H9 (cell line): Measurements from ENCODE around the gene NHLRC1. TPM values are rescaled to one million over a fixed set of nuclear protein-coding genes. Genes with fewer than 3 reads are reported as not detected.

Source experiments
- DNase-seq: peaks from one replicate; pipeline ENCODE4 v3.0.0-alpha.2; 2017
- H2AFZ ChIP-seq: one replicate; pipeline ENCODE4 v1.6.1; 2013; ENCODE audit warnings: mild to moderate bottlenecking, low read length, control low read depth, moderate library complexity
- H2AK5ac ChIP-seq: 2 replicates; pipeline ENCODE4 v1.6.1; 2013; ENCODE audit warnings: low read length, control low read depth, mixed read lengths; ENCODE audit not compliant: insufficient read length
- H2BK120ac ChIP-seq: one replicate; pipeline ENCODE4 v1.6.1; 2013; ENCODE audit warnings: low read depth, mild to moderate bottlenecking, low read length, control low read depth, inconsistent platforms; ENCODE audit not compliant: poor library complexity, severe bottlenecking
- H2BK12ac ChIP-seq: 2 replicates; pipeline ENCODE4 v1.6.1; 2013; ENCODE audit warnings: low read length, control low read depth, mixed read lengths, low read depth; ENCODE audit not compliant: insufficient read length
- H2BK15ac ChIP-seq: 2 replicates; pipeline ENCODE4 v1.6.1; 2013; ENCODE audit warnings: low read depth, low read length, control low read depth
- H2BK20ac ChIP-seq: one replicate; pipeline ENCODE4 v1.6.1; 2013; ENCODE audit warnings: low read depth, mild to moderate bottlenecking, low read length, control low read depth, inconsistent platforms; ENCODE audit not compliant: poor library complexity, severe bottlenecking
- H2BK5ac ChIP-seq: 2 replicates; pipeline ENCODE4 v1.6.1; 2013; ENCODE audit warnings: low read length, control low read depth, mixed read lengths; ENCODE audit not compliant: insufficient read length
- H3K14ac ChIP-seq: 2 replicates; pipeline ENCODE4 v1.6.1; 2013; ENCODE audit warnings: low read length, control low read depth; ENCODE audit not compliant: insufficient read depth
- H3K18ac ChIP-seq: 2 replicates; pipeline ENCODE4 v1.6.1; 2013; ENCODE audit warnings: low read depth, mild to moderate bottlenecking, mixed read lengths, low read length, control low read depth; ENCODE audit not compliant: insufficient read length
- H3K23ac ChIP-seq: 2 replicates; pipeline ENCODE4 v1.6.1; 2013; ENCODE audit warnings: low read length, control low read depth, mixed read lengths, low read depth; ENCODE audit not compliant: insufficient read length
- H3K23me2 ChIP-seq: 2 replicates; pipeline ENCODE4 v1.6.1; 2013; ENCODE audit warnings: low read depth, mild to moderate bottlenecking, mixed read lengths, low read length, control low read depth; ENCODE audit not compliant: insufficient read length, poor library complexity, severe bottlenecking
- H3K27ac ChIP-seq: 2 replicates; pipeline ENCODE4 v1.5.1; 2013; ENCODE audit warnings: low read length, control low read depth, mixed read lengths, low read depth; ENCODE audit not compliant: insufficient read length
- H3K27me3 ChIP-seq: 2 replicates; pipeline ENCODE4 v1.6.1; 2013; ENCODE audit warnings: low read length, control low read depth, inconsistent platforms; ENCODE audit not compliant: insufficient read depth
- H3K4ac ChIP-seq: 2 replicates; pipeline ENCODE4 v1.6.1; 2013; ENCODE audit warnings: low read depth, mild to moderate bottlenecking, control low read depth, inconsistent platforms, low read length, moderate library complexity
- H3K4me1 ChIP-seq: 2 replicates; pipeline ENCODE4 v1.6.1; 2013; ENCODE audit warnings: low read length, control low read depth, inconsistent platforms; ENCODE audit not compliant: insufficient read depth
- H3K4me2 ChIP-seq: 2 replicates; pipeline ENCODE4 v1.6.1; 2013; ENCODE audit warnings: low read length, control low read depth, mixed read lengths; ENCODE audit not compliant: insufficient read length, insufficient read depth
- H3K56ac ChIP-seq: 2 replicates; pipeline ENCODE4 v1.6.1; 2013; ENCODE audit warnings: low read depth, mild to moderate bottlenecking, mixed read lengths, low read length, control low read depth; ENCODE audit not compliant: insufficient read length
- H3K79me1 ChIP-seq: 2 replicates; pipeline ENCODE4 v1.6.1; 2013; ENCODE audit warnings: low read depth, mild to moderate bottlenecking, moderate library complexity, low read length, control low read depth, inconsistent platforms; ENCODE audit not compliant: insufficient read depth, poor library complexity, severe bottlenecking
- H3K79me2 ChIP-seq: 2 replicates; pipeline ENCODE4 v1.6.1; 2013; ENCODE audit warnings: low read length, control low read depth, inconsistent platforms; ENCODE audit not compliant: insufficient read depth
- H3K9ac ChIP-seq: 2 replicates; pipeline ENCODE4 v1.6.1; 2013; ENCODE audit warnings: low read length, control low read depth, mixed read lengths; ENCODE audit not compliant: insufficient read length; ENCODE audit errors: extremely low read depth
- H3K9me3 ChIP-seq: one replicate; pipeline ENCODE4 v1.6.1; 2013; ENCODE audit warnings: low read depth, low read length, inconsistent platforms; ENCODE audit not compliant: control insufficient read depth
- H3T11ph ChIP-seq: one replicate; pipeline ENCODE4 v1.6.1; 2013; ENCODE audit warnings: mild to moderate bottlenecking, low read length, control low read depth, inconsistent platforms
- H4K20me1 ChIP-seq: one replicate; pipeline ENCODE4 v1.6.1; 2013; ENCODE audit not compliant: control insufficient read depth, insufficient read length, insufficient read depth
- H4K5ac ChIP-seq: 2 replicates; pipeline ENCODE4 v1.6.1; 2013; ENCODE audit warnings: low read depth, mild to moderate bottlenecking, mixed read lengths, low read length, control low read depth; ENCODE audit not compliant: insufficient read length
- H4K8ac ChIP-seq: replicated peaks from 2 replicates; pipeline ENCODE4 v1.6.1; 2013; ENCODE audit warnings: low read length, control low read depth, mixed read lengths, low read depth; ENCODE audit not compliant: insufficient read length
- H4K91ac ChIP-seq: 2 replicates; pipeline ENCODE4 v1.6.1; 2013; ENCODE audit warnings: low read depth, mild to moderate bottlenecking, moderate library complexity, mixed read lengths, low read length, control low read depth; ENCODE audit not compliant: insufficient read length
- H3K27ac Mint-ChIP-seq, 3 experiments: 2 replicates in 2 of 3; 3 replicates in 1 of 3; pipeline ENCODE4 v1.8.0; 2020 to 2021; ENCODE audit warnings: mixed read lengths in 3 of 3, mild to moderate bottlenecking in 1 of 3, moderate library complexity in 1 of 3
- H3K27me3 Mint-ChIP-seq: 2 replicates; pipeline ENCODE4 v1.8.0; 2021; ENCODE audit warnings: low read depth, mild to moderate bottlenecking, moderate library complexity, mixed read lengths
- H3K36me3 Mint-ChIP-seq, 3 experiments: 2 replicates in 2 of 3; 3 replicates in 1 of 3; pipeline ENCODE4 v1.8.0; 2020 to 2021; ENCODE audit warnings: low read depth in 3 of 3, mixed read lengths in 3 of 3; ENCODE audit not compliant: insufficient read depth in 1 of 3
- H3K4me1 Mint-ChIP-seq, 2 experiments: 2 replicates each; pipeline ENCODE4 v1.8.0; 2020; ENCODE audit warnings: mixed read lengths in 2 of 2
- H3K4me3 Mint-ChIP-seq, 2 experiments: 2 replicates in 1 of 2; 3 replicates in 1 of 2; pipeline ENCODE4 v1.8.0; 2020 to 2021; ENCODE audit warnings: mild to moderate bottlenecking in 2 of 2, mixed read lengths in 2 of 2, moderate library complexity in 1 of 2
- H3K9me3 Mint-ChIP-seq, 2 experiments: 2 replicates in 1 of 2; 3 replicates in 1 of 2; pipeline ENCODE4 v1.8.0; 2020; ENCODE audit warnings: mild to moderate bottlenecking in 2 of 2, mixed read lengths in 2 of 2, moderate library complexity in 1 of 2
- WGBS: extraction: QIAGEN DNeasy Blood & Tissue Kit; methylation state at CpG from one replicate; pipeline ENCODE4 v1.1.7; 2013; ENCODE audit warnings: missing lambda C conversion rate, low lambda C conversion rate, mixed read lengths; ENCODE audit not compliant: insufficient read length; ENCODE audit errors: extremely low coverage; 5-methylcytosine and 5-hydroxymethylcytosine counted together
- total RNA-seq: library from RNA; stranded (reverse); gene quantifications from 2 replicates; pipeline ENCODE4 v1.2.1, GENCODE V29; 2021
- TF ChIP-seq, protein P1 (sequence below): fragments of 200-600 bp; sonication (generic); conservative IDR thresholded peaks from 3 replicates; pipeline ENCODE4 v1.8.0; 2021; ENCODE audit warnings: antibody characterized with exemption, mild to moderate bottlenecking

The NHLRC1 gene
- total RNA-seq, 1 experiment from 2014 or later = 1.5 TPM

DNA sequence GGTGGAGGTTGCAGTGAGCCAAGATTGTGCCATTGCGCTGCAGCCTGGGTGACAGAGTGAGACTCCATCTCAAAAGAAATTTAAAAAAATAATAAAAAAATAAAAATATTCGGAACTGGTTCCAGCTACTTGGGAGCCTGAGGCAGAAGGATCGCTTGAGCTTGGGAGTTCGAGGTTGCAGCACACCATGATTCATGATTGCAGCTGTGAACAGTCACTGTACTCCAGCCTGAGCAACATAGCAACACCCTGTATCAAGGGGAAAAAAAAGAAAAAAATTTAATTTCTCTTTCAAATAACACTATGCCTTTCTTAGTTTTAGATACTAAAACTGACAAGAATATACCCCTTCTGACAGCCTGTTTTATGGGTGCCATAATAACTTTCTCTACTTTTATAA is 43.3 kb upstream of the NHLRC1 start:
- no CpG with 5 or more reads among the region's 4 CpGs for WGBS
- H3K27ac Mint-ChIP-seq = no peak overlapping the region
- no peak overlapping the region for H2AK5ac ChIP-seq
- H4K5ac ChIP-seq = no peak overlapping the region
- H3K27me3 ChIP-seq = no peaks in the 10 kb centered on the region
- no peak overlapping the region for H3K4me3 Mint-ChIP-seq
- no peak overlapping the region for H2AFZ ChIP-seq
- no peak overlapping the region for H3K4ac ChIP-seq
- peaks cover 9 to 11% of the 10 kb centered on the region in 2 experiments for H3K9me3 Mint-ChIP-seq
- H3K14ac ChIP-seq = no peak overlapping the region
- no peak for DNase-seq
- H2BK120ac ChIP-seq = no peak overlapping the region
- no peaks in the 10 kb centered on the region for H4K20me1 ChIP-seq
- no peak overlapping the region for H3K18ac ChIP-seq
- peaks cover 28 to 56% (median 47%) of the 10 kb centered on the region in 3 experiments for H3K36me3 Mint-ChIP-seq
- no peak overlapping the region for H3T11ph ChIP-seq
- H4K8ac ChIP-seq = no peak overlapping the region
- H3K27ac ChIP-seq = no peak overlapping the region
- H3K4me1 ChIP-seq = no peaks in the 10 kb centered on the region
- no peak overlapping the region for H2BK5ac ChIP-seq
- no peaks in the 10 kb centered on the region for H3K79me2 ChIP-seq
- H3K4me2 ChIP-seq = no peak overlapping the region
- no peak overlapping the region for H2BK20ac ChIP-seq
- H3K79me1 ChIP-seq = no peaks in the 10 kb centered on the region
- TF ChIP-seq, protein P1, sequence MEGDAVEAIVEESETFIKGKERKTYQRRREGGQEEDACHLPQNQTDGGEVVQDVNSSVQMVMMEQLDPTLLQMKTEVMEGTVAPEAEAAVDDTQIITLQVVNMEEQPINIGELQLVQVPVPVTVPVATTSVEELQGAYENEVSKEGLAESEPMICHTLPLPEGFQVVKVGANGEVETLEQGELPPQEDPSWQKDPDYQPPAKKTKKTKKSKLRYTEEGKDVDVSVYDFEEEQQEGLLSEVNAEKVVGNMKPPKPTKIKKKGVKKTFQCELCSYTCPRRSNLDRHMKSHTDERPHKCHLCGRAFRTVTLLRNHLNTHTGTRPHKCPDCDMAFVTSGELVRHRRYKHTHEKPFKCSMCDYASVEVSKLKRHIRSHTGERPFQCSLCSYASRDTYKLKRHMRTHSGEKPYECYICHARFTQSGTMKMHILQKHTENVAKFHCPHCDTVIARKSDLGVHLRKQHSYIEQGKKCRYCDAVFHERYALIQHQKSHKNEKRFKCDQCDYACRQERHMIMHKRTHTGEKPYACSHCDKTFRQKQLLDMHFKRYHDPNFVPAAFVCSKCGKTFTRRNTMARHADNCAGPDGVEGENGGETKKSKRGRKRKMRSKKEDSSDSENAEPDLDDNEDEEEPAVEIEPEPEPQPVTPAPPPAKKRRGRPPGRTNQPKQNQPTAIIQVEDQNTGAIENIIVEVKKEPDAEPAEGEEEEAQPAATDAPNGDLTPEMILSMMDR = no peak
- H3K56ac ChIP-seq = no peak overlapping the region
- H3K9me3 ChIP-seq = no peaks in the 10 kb centered on the region
- no peaks in the 10 kb centered on the region for H3K27me3 Mint-ChIP-seq
- H4K91ac ChIP-seq = no peak overlapping the region
- no peaks in the 10 kb centered on the region for H3K23me2 ChIP-seq
- no peak overlapping the region for H2BK15ac ChIP-seq
- H3K9ac ChIP-seq = no peak overlapping the region
- H2BK12ac ChIP-seq = no peak overlapping the region
- H3K23ac ChIP-seq = no peak overlapping the region
- no peaks in the 10 kb centered on the region for H3K4me1 Mint-ChIP-seq
